Endothelial cell of umbilical vein (primary cell): Measurements from ENCODE around the gene CD55. TPM values are rescaled to one million over a fixed set of nuclear protein-coding genes. Genes with fewer than 3 reads are reported as not detected.

Experiments
- BruUV-seq: library from RNA; stranded (reverse); fragments of 400-500 nt; replicated peaks from 2 replicates; lab custom pipeline; 2021; lab: Mats Ljungman, UMichigan
- CTCF ChIA-PET: fragments of 300-600, 350-600 bp; sonication (Branson Sonifier 250); formaldehyde crosslinking; loops from one replicate; lab custom pipeline; 2021; ENCODE audit warnings: antibody characterized with exemption, inconsistent platforms; lab: Charles Lee
- POLR2A ChIA-PET: fragments of 300-600, 350-600 bp; sonication (Branson Sonifier 250); formaldehyde crosslinking; loops from one replicate; lab custom pipeline; 2021; ENCODE audit warnings: antibody characterized with exemption, inconsistent platforms; lab: Charles Lee
- DNase-seq: peaks from one replicate; pipeline ENCODE4 v3.0.0-alpha.2; 2011; ENCODE audit warnings: low read depth, low spot score
- FAIRE-seq: peaks from 2 replicates; lab custom pipeline; 2011; peaks lifted over from hg19 to GRCh38; lab: Jason Lieb, UNC
- H2AFZ ChIP-seq: 2 replicates; pipeline ENCODE4 v1.6.0; 2012; ENCODE audit warnings: low read depth, low read length, control low read depth, inconsistent platforms
- H3K27ac ChIP-seq: 2 replicates; pipeline ENCODE4 v1.5.1; 2011; ENCODE audit warnings: low read depth, mild to moderate bottlenecking, control low read depth, low read length, moderate library complexity; ENCODE audit not compliant: insufficient read depth
- H3K27me3 ChIP-seq, 2 experiments: 2 replicates each; pipeline versions ENCODE4 v1.6.0 to v1.6.1; 2011; ENCODE audit warnings: low read length in 2 of 2, mixed read lengths in 1 of 2; ENCODE audit not compliant: control insufficient read depth in 2 of 2, insufficient read depth in 2 of 2
- H3K36me3 ChIP-seq, 2 experiments: 2 replicates in 1 of 2; 3 replicates in 1 of 2; pipeline ENCODE4 v1.5.1; 2011; ENCODE audit warnings: low read length in 2 of 2, mild to moderate bottlenecking in 1 of 2, moderate library complexity in 1 of 2; ENCODE audit not compliant: control insufficient read depth in 2 of 2, insufficient read depth in 2 of 2; ENCODE audit errors: extremely low read depth in 1 of 2
- H3K4me1 ChIP-seq: 3 replicates; pipeline ENCODE4 v1.5.1; 2011; ENCODE audit warnings: mild to moderate bottlenecking, low read length; ENCODE audit not compliant: control insufficient read depth, insufficient read depth; ENCODE audit errors: extremely low read depth
- H3K4me2 ChIP-seq: 2 replicates; pipeline ENCODE4 v1.6.1; 2011; ENCODE audit warnings: low read length, control low read depth, mixed read lengths; ENCODE audit not compliant: insufficient read depth
- H3K4me3 ChIP-seq, 3 experiments: fragments of 200-600 bp in 1 of 3; sonication (generic), shearing (Covaris generic) in 1 of 3; replicated peaks in 1 of 3; 2 replicates each; pipeline ENCODE4 v1.5.1; 2011 to 2016; ENCODE audit warnings: control low read depth in 3 of 3, low read length in 3 of 3, mild to moderate bottlenecking in 2 of 3, inconsistent platforms in 1 of 3, low read depth in 1 of 3, moderate library complexity in 1 of 3; ENCODE audit not compliant: insufficient read depth in 1 of 3
- H3K79me2 ChIP-seq: 2 replicates; pipeline ENCODE4 v1.6.0; 2012; ENCODE audit warnings: low read length, inconsistent platforms; ENCODE audit not compliant: control insufficient read depth, insufficient read depth
- H3K9ac ChIP-seq: replicated peaks from 2 replicates; pipeline ENCODE3; 2011; ENCODE audit warnings: low read length, control low read depth; ENCODE audit not compliant: insufficient read depth; ENCODE audit errors: extremely low read depth
- H3K9me1 ChIP-seq: replicated peaks from 3 replicates; pipeline ENCODE4 v1.6.0; 2011; ENCODE audit warnings: mild to moderate bottlenecking, low read length; ENCODE audit not compliant: control insufficient read depth, insufficient read depth; ENCODE audit errors: extremely low read depth
- H3K9me3 ChIP-seq: replicated peaks from 2 replicates; pipeline ENCODE4 v1.5.1; 2012; ENCODE audit warnings: low read length, inconsistent platforms; ENCODE audit not compliant: control insufficient read depth, insufficient read depth
- H4K20me1 ChIP-seq: replicated peaks from 2 replicates; pipeline ENCODE3; 2011; ENCODE audit warnings: mild to moderate bottlenecking, low read length; ENCODE audit not compliant: control insufficient read depth, insufficient read depth; ENCODE audit errors: extremely low read depth
- EZH2 ChIP-seq: IDR thresholded peaks from 2 replicates; pipeline ENCODE4 v1.6.1; 2012; ENCODE audit warnings: borderline replicate concordance, low read depth, mild to moderate bottlenecking, moderate library complexity, low read length, inconsistent platforms; ENCODE audit not compliant: severe bottlenecking
- FOS ChIP-seq: IDR thresholded peaks from 2 replicates; pipeline ENCODE4 v1.6.1; 2011; ENCODE audit warnings: mild to moderate bottlenecking, low read length, moderate library complexity, borderline replicate concordance; ENCODE audit not compliant: insufficient read depth
- GATA2 ChIP-seq: IDR thresholded peaks from 2 replicates; pipeline ENCODE4 v1.7.0; 2011; ENCODE audit warnings: low read depth, mild to moderate bottlenecking, moderate library complexity, mixed read lengths, low read length; ENCODE audit not compliant: insufficient read length, insufficient read depth
- JUN ChIP-seq: IDR thresholded peaks from 2 replicates; pipeline ENCODE4 v1.6.1; 2011; ENCODE audit warnings: borderline replicate concordance, low read depth; ENCODE audit not compliant: insufficient read length, insufficient read depth
- MAX ChIP-seq: IDR thresholded peaks from 2 replicates; pipeline ENCODE4 v1.6.1; 2011; ENCODE audit not compliant: insufficient read depth, insufficient read length
- MYC ChIP-seq: IDR thresholded peaks from one replicate; pipeline ENCODE4 v1.6.1; 2011; ENCODE audit warnings: mild to moderate bottlenecking, low read depth, low read length
- POLR2A ChIP-seq: IDR thresholded peaks from 2 replicates; pipeline ENCODE4 v1.6.1; 2012; ENCODE audit warnings: low read depth, mild to moderate bottlenecking, control low read depth, low read length
- POLR2AphosphoS5 ChIP-seq: IDR thresholded peaks from 2 replicates; pipeline ENCODE4 v1.6.1; 2012; ENCODE audit warnings: low read depth, mild to moderate bottlenecking, control low read depth, low read length, moderate library complexity; ENCODE audit not compliant: insufficient read depth
- dilution Hi-C: fragments of 300-500 bp; cut with MboI; formaldehyde crosslinking; loops from one replicate; pipeline ENCODE4 v1.15.0; 2019; ENCODE audit warnings: low sequenced_read_pairs; ENCODE audit not compliant: extremely low pct_ligation_motif_present
- intact Hi-C: fragments of 100-400 bp; cut with micrococcal nuclease; formaldehyde crosslinking; loops from one replicate; pipeline ENCODE4 v1.10.0; 2022
- polyA plus RNA-seq, 4 experiments: library from polyadenylated mRNA; depleted of rRNA in 3 of 4; stranded (reverse) in 3 of 4; unstranded in 1 of 4; fragments of >200 nt; gene quantifications; 2 replicates each; pipeline versions ENCODE4 v1.2.1 to v1.2.3, GENCODE V29; 2011 to 2012; ENCODE audit warnings: missing spikeins in 1 of 4
- total RNA-seq: library from RNA; stranded (reverse); gene quantifications from 2 replicates; pipeline ENCODE4 v1.2.3, GENCODE V29; 2021
- TF ChIP-seq, protein P1 (sequence below), 2 donors: IDR thresholded peaks; 1 replicate in 1 of 2; 2 replicates in 1 of 2; pipeline ENCODE4 v1.5.1; 2011; ENCODE audit warnings: low read length in 2 of 2, mild to moderate bottlenecking in 2 of 2, moderate library complexity in 2 of 2, control low read depth in 1 of 2, inconsistent platforms in 1 of 2, low read depth in 1 of 2; ENCODE audit not compliant: insufficient read depth in 1 of 2; ENCODE audit errors: extremely low read depth in 1 of 2

The CD55 gene
- total and polyA plus RNA-seq, 2 donors (not counting 3 experiments of a cell fraction or from before 2014, with no cell fraction given), result 111 to 179 TPM

- dilution Hi-C loops, result no loop called here
These were observed 41.8 kb upstream of the CD55 start for GRCh38 chr1:207279652-207280051.

More at GRCh38 chr1:207279652-207280051, 41.8 kb upstream of the CD55 start:
- Histone ChIP-seq H3K4me2 (no peak overlapping the region), H3K9ac (no peak overlapping the region), H3K27ac (no peak overlapping the region), H3K27me3 (no peaks in the 10 kb centered on the region), H4K20me1 (no peaks in the 10 kb centered on the region), H3K4me1 (peaks cover 38% of the 10 kb centered on the region), H2AFZ (no peak overlapping the region), H3K36me3 (no peaks in the 10 kb centered on the region), H3K9me1 (no peaks in the 10 kb centered on the region), H3K79me2 (no peaks in the 10 kb centered on the region), H3K9me3 (no peaks in the 10 kb centered on the region), H3K4me3 (no peak overlapping the region)
- no peak for FAIRE-seq
- CTCF ChIA-PET, result no interaction called here
- BruUV-seq, result no TSS peak
- no peak for TF ChIP-seq EZH2
- no peak for TF ChIP-seq FOS
- TF ChIP-seq GATA2, result no peak
- TF ChIP-seq JUN, result no peak
- no peak for TF ChIP-seq MYC
- no peak for TF ChIP-seq POLR2A
- TF ChIP-seq, protein P1, sequence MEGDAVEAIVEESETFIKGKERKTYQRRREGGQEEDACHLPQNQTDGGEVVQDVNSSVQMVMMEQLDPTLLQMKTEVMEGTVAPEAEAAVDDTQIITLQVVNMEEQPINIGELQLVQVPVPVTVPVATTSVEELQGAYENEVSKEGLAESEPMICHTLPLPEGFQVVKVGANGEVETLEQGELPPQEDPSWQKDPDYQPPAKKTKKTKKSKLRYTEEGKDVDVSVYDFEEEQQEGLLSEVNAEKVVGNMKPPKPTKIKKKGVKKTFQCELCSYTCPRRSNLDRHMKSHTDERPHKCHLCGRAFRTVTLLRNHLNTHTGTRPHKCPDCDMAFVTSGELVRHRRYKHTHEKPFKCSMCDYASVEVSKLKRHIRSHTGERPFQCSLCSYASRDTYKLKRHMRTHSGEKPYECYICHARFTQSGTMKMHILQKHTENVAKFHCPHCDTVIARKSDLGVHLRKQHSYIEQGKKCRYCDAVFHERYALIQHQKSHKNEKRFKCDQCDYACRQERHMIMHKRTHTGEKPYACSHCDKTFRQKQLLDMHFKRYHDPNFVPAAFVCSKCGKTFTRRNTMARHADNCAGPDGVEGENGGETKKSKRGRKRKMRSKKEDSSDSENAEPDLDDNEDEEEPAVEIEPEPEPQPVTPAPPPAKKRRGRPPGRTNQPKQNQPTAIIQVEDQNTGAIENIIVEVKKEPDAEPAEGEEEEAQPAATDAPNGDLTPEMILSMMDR (IDR thresholded peaks at IDR 0.05; ENCODE audit: extremely low read depth in 1 of 2, insufficient read depth in 1 of 2, low read depth in 1 of 2, low read length in 2 of 2), result no peak
- no peak for TF ChIP-seq POLR2AphosphoS5
- TF ChIP-seq MAX, result no peak
- intact Hi-C loops, result loop anchor here (10.0 kb wide), 1 partner anchor 475 kb away; the partner anchor contains the start of gene CD46
- no peak for DNase-seq
- POLR2A ChIA-PET, result no interaction called here
